T-helper 2 cell treated with Interferon-gamma antibody and Interleukin-4, amounts not matched to agents 100 ng/mL and 5 ng/mL, for 36 hours (primary cell): ENCODE data around the gene PADI1. TPM values are rescaled to one million over a fixed set of nuclear protein-coding genes. Genes with fewer than 3 reads are reported as not detected.

Experiments used
- intact Hi-C: fragments of 100-400 bp; cut with micrococcal nuclease; formaldehyde crosslinking; loops from one replicate; pipeline ENCODE4 v1.15.1; 2023
- total RNA-seq: library from RNA; stranded (reverse); gene quantifications from 2 replicates; pipeline ENCODE4 v1.2.3, GENCODE V29; 2022

PADI1 gene
- total RNA-seq, 1 donor from 2014 or later = not detected

- intact Hi-C loops = no loop called here
Observed at GRCh38 chr1:17270891-17271765, 66.2 kb downstream of the PADI1 start.

- intact Hi-C loops = no loop called here
Observed at GRCh38 chr1:17272066-17272465, 67.1 kb downstream of the PADI1 start.

GRCh38 chr1:17272646-17273045, 67.7 kb downstream of the PADI1 start:
- intact Hi-C loops = no loop called here

GRCh38 chr1:17273096-17273495, 68.2 kb downstream of the PADI1 start:
- intact Hi-C loops = no loop called here

GRCh38 chr1:17274186-17275170, 69.5 kb downstream of the PADI1 start:
- intact Hi-C loops = no loop called here

GRCh38 chr1:17276568-17276967, 71.6 kb downstream of the PADI1 start:
- intact Hi-C loops = no loop called here

- intact Hi-C loops = no loop called here
Observed at GRCh38 chr1:17277511-17278159, 72.7 kb downstream of the PADI1 start.

GRCh38 chr1:17278996-17279830, 74.3 kb downstream of the PADI1 start:
- intact Hi-C loops = no loop called here

GRCh38 chr1:17280436-17280835, 75.5 kb downstream of the PADI1 start:
- intact Hi-C loops = no loop called here

GRCh38 chr1:17280894-17281293, 76.0 kb downstream of the PADI1 start:
- intact Hi-C loops = no loop called here

- intact Hi-C loops = no loop called here
Observed at GRCh38 chr1:17281775-17282181, 76.8 kb downstream of the PADI1 start.

- intact Hi-C loops = no loop called here
Observed at GRCh38 chr1:17282836-17283235, 77.9 kb downstream of the PADI1 start.

- intact Hi-C loops = no loop called here
Observed at GRCh38 chr1:17286646-17287045, 81.7 kb downstream of the PADI1 start.

- intact Hi-C loops = no loop called here
Observed at GRCh38 chr1:17287130-17287776, 82.3 kb downstream of the PADI1 start.

- intact Hi-C loops = no loop called here
Observed at GRCh38 chr1:17289721-17290120, 84.8 kb downstream of the PADI1 start.

- intact Hi-C loops = no loop called here
Observed at GRCh38 chr1:17290553-17290952, 85.6 kb downstream of the PADI1 start.

GRCh38 chr1:17292299-17293160, 87.6 kb downstream of the PADI1 start:
- intact Hi-C loops = no loop called here

GRCh38 chr1:17293681-17294425, 88.9 kb downstream of the PADI1 start:
- intact Hi-C loops = no loop called here
